Activated T-helper 9 cell treated with anti-CD3 and anti-CD28 coated beads, Interleukin-2, amount 50 U/mL, for 16 hours (primary cell): ENCODE results near the gene TDRD10.
"Not testable (repeated sequence)": the region's sequence is repeated elsewhere in the genome, so short reads cannot be mapped to it uniquely, and the experiment has no call there.

Experiments used
- DNase-seq: peaks from one replicate; pipeline ENCODE4 v3.0.0-alpha.2; 2020; ENCODE audit warnings: low read depth

Gene TDRD10

DNA sequence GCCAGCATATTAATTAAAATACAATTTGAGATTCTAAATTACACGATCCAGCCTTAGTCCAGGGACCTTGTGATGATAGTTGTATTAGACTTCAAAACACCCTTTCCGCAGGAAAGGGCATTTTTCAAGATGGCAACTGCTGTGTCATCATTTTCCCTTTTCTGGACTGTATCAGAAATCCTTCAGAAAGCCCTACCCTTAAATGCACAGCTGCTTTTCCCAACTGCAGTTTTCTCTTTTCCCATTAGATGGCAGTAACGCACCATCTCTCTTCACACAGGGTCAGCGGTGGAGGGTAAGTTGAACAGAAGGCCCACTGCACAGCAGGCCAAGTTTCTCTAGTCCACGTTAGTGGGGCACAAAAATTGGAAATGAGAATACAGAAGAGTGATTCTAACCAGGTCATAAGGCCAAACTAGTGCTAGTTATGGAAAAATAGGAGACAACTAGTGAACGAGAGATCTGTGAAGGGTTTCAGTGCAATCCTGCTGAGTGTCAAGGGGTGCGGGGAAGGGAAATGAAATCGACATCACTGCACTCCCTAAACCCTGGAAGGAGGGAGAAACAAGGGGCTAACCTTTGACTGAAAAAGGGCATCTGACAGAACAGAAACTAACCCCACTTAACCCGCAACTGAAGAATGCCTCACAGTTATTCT lies 22.1 kb upstream of the TDRD10 start:
- DNase-seq, result no peak

DNA sequence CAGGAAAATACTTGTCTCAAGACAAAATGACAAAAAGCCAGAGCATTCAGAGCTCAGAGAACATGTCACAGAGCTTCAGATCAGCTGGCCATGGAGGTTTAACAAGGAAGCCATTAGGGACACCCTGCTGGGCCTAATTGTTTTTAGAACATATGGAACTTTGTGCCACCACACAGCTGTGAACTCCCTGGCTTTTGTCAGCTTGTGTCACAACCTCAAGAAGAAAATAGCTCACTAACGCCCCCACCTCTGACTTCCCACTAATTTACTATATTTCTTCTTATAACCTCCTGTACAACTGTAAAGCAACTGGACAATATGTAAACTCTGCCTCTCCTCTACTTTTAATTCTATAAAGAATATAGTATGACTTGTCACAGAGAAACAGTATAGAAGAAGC lies 21.0 kb upstream of the TDRD10 start:
- DNase-seq, result no peak

DNA sequence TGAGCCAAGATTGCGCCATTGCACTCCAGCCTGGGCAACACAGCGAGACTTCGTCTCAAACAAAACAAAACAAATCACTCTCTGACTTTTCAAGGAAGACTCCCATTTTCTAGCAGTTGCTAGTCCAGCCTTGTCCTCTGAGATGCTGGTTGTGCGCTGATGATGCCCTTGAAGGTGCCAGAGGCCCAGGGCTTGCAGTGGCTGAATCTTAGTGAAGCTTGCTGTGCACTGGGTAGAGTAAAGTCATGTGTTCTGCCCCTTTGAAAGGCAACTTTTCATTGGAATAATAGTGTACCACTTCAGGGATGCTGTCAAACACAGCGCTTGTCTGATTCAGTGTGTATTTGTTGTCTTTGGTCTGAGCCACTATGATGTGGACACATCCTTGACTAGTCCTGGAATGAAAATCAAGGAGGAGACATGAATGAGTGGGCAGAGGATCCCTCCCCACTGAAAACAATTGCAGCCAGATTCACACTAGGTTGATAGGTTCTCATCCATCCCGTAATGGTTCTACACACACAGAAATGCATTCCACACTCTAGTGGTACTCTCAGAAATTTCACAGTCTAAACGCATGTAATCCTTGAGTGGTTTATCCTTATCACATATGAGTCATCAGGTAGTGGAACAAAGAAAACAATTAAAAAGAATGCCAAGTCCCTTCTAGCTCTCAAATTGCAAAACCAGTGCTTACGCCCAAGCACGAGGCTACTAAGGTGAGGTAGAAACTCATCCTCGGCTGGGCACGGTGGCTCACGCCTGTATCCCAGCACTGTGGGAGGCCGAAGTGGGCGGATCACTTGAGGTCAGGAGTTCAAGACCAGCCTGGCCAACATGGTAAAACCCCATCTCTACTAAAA lies 17.8 kb upstream of the TDRD10 start:
- DNase-seq, result no peak

DNA sequence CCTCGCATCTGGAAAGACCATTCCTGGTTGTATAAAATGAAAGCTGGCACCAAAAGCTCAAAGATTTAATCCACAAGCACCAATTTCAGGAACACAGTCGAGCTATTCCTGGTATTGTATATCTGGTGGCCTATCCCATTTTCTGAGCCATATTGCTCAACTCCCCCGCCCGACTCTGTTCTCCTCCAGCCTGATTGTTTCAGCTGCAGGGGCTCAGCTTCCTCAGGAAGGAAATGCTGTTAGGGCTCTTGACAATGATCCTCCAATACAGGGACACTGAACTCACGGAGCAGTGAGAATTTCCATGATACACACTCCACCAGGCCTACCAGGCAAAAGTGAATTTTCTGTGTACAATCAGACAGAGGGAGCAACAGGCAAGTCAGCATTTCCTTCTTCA lies 16.9 kb upstream of the TDRD10 start:
- DNase-seq, result no peak

DNA sequence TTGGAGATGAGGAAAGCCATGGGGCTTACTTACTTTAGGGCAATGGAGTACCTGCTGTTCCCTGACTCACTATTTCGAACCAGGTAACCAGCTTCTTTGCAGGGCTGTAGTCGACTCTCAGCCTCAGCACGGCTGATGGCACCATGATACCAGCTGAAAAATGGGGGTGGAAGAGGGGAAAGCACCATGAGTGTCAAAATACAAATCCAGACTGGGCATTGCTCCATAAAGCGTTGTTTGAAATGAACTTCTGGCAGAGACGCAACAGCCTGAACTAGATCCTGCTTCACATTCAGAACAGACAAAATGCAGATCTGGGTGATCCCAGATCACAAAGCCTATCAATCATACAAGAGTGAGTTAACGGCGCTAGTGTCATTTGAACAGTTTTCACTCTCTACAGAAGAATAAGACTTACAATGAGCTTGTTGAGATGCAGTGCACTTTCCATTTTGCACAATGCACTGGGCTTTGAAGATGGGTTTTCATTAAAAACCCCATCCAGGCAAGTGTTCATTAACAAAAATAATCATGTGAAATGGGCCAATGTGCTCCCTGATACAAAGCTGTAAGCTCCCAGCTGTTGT lies 16.0 kb upstream of the TDRD10 start:
- DNase-seq, result no peak

DNA sequence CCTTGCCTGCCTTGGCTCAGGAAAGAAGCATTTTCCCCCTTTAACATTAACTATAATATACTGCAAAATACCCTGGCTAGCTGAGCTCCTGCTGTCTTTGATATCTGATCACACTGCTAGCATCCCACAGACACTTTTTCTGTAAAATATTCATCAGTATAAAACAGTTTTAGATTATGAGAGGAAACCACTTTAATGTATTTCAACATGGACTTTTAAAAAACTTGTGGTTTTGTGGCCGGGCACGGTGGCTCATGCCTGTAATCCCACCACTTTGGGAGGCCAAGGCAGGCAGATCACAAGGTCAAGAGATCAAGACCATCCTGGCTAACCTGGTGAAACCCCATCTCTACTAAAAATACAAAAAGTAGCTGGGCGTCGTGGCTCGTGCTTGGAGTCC lies 15.3 kb upstream of the TDRD10 start:
- DNase-seq, result not testable (repeated sequence)

DNA sequence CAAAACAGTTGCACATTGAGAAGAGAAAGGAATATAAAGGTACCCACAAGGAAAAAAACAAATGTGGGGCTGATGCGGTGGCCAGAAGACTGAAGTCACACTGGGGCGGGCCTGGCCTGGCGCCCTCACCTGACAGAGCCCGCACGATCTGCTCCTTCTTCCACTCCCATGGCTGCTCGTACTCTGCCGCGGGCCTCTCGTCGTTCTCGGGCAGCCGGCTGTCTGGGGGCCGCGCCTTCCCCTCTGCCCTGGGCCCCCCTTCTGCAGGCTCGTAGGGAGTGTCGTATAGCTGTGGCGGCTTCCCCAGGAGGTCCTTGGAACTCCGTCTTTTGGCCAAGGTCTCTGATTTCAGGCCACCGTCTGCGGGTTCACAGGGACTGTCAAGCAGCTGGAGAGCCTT lies 13.1 kb upstream of the TDRD10 start:
- no peak for DNase-seq

DNA sequence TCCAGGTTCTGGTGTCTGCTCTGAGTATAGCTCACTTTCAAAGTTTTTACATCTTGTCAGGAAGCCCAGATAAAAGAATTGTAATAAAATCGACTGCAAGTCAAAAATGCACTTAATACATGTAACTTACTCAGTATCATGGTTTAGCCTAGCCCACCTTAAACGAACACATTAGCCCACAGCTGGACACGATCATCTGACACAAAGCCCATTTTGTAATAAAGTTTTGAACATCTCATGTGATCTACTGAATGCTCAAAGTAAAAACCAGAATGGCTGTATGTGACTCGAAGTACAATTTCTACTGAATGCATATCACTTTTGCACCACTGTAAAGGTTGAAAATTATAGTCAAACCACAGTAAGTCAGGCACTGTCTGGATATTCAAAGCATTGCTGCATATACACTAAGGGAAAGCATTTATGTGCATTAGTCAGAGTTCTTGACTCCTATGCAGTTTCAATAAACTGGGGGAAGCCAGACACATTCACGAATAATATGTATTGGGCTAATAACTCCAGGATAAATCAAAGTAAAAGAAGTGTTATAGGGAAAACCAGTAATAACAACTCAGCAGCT lies 12.2 kb upstream of the TDRD10 start:
- DNase-seq, result no peak

DNA sequence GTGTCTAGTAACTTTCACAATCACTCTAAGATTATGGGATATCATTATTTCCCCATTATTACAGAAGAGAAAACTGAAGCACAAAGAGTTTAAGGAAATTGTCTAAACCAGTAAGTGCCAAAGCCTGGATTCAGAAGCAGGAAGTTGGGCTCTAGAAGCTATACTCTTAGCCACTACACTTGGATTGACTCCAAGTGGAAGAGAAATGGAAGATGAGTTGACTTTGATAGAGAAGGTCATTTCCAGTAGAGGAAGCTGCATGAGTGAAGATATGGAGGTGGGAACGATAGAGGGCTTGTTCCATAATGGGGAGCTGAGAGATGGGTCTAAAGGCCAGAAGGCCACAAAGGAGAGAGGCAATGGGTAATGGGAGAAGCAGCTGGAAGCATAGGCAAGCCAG lies 11.7 kb upstream of the TDRD10 start:
- DNase-seq, result no peak

DNA sequence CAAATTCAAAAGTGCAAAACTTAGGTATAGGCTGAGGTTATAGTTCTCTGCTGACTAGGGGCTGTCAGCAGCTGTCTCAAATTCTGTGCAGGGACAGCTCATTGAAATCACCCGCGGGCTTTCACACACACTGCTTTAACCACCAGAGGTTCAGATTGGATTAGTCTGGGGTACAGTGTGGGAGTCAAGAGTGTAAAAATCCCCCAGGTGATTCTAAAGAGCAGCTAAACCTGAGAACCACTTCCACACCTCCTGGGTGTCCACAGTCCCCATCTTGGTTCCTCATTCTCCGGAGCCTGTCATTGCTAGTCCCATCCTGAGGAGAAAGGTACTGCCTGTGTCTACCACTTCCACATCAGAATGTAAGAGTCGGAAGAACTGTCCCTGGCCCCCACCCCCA lies 9.9 kb upstream of the TDRD10 start:
- DNase-seq, result no peak

DNA sequence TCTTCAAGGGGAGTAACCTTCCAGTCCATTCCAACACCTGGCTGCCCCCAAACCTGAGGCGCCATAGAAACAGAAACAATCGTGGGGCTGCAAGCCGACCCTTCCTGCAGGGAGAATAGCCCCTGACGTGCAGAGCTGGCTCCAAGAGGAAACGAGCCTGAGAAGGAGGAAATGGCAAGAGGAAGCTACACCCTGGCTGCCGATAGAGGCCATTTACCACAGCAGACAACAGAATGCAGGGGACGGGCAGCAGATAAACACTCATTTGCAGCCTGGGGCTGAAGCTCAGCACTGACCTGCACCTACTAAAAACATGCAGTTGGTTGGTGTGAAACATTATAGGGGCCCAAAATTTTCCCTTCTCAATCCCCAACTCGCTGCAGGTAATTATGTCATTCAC lies 8.7 kb upstream of the TDRD10 start:
- DNase-seq, result no peak

DNA sequence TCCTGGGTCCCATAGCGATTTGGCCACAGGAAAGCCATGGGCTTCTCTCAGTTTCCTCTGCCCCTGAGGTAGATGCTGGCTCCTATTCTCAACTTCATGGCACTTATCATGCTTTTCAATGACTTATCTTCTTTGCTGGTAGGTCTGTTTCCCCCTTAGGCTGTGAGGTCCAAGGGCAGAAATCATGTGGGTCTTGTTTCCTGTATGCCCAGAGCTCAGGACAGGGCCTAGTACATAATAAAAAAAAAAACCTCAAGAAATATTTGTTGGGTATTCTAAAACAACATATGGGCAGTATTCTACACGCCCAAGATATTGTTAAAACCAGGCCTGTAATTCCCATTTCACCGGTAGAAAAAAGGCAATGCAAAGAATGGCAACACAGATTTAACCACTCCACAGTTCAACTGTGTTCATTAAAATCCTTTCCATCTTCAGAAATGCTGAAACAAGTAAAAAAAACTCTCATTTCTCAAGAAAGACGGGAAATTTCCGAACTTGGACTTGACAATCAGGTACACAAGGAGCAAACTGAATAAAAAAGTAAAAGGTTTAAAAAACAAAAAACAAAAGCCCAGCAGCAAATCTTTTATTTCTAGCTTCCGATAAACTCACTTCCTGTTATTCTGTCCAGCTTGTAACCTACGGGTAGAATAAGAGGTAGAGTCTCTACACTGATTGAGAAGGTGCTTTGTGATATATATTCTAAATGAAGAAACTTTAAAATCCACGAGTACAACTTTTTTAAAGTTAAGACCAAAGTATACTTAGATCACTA lies 6.3 kb upstream of the TDRD10 start:
- no peak for DNase-seq

DNA sequence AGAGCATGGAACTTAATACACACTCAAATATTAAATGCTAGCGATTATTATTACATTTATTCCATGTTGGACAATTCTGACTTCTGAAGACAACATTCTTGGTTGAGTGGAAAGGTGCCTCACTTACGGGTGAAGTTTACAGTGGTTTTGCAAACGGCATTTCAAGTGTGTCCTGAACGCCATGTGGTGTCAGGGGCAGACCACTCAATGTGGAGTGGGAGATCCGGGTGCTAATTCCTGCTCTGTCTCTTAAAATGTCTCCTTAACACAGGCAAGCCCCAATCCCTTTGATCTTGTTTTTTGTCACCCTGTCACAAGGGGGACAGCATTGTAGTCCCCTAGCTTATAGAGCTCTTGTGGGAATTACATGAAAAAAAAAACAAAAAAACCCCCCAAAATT lies 5.6 kb upstream of the TDRD10 start:
- no peak for DNase-seq

DNA sequence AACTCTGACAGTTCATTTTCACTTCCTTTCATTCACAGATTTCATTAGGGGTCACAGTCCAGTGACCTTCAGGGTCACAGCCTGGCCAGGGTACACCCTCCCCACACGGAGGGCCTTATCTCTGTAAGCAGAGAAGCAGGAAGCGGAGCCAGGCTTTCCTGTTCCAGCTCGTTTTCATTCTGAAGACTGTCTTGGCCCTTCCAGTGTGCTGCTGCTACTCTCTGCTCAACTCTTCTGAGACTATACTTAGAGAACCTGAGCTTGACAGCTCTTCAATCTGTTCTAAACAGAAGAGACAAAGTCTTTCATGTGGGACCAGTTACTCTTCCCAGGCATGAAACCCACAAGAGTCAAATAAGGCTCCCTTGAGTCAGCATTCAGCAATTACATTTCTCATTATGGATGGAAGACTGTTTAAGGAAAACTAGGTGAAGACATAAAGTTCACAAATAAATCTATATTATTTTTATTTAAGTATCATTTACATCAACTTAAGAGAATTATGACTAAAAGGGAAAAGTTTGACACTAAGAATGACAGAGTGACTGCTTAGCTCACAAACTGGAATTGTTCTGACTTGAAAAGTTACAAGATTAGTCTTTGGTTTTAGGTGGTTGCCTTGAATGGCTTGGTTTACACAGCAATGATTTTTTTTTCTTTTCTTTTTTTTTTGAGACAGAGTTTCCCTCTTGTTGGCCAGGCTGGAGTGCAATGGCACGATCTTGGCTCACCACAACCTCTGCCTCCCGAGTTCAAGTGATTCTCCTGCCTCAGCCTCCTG lies 4.8 kb upstream of the TDRD10 start:
- no peak for DNase-seq

DNA sequence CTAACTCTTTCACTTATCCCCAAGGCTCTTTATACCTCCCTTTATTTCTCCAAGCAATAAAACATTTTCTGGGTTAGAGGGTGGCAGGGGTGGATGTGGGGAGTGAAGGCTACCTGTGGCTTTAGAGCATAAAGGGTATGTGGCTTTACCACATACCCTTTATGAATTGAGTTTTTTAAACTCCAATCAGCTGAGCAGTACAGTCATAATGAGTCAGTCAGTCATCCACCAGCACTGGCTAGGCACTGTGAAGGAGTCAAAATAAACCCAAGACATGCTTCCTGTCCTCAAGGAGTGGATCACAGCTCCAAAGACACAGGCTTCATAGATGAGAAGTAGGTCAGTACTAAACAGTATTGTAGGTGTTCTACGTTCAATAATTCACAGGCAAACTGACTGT lies 2.6 kb upstream of the TDRD10 start:
- no peak for DNase-seq

DNA sequence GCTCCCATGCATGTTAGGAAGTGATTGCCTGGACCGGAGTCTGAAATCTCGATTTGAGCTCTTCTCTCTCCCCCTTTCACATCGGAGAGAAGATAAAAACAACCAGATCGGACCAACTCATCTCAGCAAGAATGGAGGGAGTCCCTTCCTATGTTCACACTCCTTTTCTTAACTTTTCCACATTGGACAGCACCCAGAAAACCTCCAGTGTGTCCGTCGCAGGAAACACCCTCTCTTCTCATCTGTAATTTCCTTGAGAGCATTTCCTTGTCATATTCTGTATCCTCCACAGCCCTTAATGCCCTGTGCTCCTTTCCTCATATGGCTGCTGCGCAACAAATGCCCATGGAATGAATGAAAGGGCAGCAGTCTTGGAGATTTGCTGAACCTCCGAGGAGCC lies 1.5 kb upstream of the TDRD10 start:
- no peak for DNase-seq

DNA sequence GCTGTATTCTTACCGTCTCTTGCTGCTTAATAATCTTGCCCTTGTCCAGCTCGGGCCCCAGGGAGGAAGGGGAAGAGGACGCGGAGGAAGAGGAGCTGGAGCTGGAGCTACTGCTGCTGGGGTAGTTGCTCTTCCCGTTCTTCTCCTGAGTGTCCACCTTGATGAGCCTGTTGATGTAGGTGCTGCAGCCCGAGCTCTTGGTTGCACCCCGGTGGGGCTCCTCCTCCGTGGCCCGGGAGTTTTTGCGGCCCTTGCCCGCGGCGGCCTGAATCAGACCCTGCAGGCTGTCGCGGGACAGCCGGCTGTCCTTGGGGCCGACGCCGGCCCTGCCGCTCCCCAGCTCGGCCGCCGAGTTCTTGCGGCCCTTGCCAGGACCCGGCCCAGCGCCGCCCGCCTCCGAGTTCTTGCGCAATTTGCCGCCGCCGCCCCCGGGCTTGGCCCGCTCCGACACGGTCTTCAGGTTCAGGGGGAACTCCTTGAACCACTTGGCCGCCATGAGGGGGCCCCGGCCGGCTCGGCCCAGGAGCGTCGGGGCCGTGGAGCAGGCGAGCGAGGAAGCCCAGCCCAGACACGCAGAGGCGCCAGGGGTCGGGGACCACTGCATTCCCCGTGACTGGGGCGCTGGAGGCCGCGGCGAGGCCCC lies 475 bp upstream of the TDRD10 start:
- no peak for DNase-seq

DNA sequence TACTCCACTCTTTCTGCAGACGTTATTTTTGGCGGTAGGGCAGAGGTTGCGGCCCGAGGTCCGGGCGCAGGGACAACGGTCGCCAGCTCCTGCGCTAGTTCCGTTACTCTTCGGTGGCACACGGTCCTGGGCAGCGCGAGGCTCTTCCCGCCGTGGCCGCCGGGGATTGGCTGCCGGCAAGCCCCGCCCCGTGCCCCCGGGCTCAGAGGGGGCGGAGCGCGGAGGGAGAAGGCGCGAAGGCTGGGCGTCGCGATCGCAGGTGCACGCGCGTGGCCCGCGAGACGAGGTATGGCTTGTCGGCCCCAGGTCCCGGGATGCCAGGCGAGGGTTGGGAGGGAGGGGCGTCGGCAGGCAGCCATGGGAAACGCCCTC lies 711 bp downstream of the TDRD10 start:
- DNase-seq, result no peak

DNA sequence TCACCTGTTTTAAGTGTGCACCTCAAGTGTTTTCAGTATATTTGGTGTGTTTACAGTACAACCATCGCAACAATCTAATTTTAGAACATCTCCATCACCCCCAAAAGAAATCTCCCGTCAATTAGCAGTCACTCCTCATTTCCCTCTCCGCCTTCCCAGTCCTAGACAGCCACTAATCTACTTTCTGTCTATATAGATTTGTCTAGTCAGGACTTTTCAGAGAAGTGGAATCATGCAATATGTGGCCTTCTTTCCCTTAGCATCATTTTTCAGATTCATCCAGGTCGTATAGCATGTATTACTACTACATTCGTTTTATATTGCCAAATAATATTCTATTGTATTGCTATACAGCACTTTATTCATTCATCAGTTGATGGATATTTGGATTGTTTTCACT lies 1.9 kb downstream of the TDRD10 start:
- no peak for DNase-seq

DNA sequence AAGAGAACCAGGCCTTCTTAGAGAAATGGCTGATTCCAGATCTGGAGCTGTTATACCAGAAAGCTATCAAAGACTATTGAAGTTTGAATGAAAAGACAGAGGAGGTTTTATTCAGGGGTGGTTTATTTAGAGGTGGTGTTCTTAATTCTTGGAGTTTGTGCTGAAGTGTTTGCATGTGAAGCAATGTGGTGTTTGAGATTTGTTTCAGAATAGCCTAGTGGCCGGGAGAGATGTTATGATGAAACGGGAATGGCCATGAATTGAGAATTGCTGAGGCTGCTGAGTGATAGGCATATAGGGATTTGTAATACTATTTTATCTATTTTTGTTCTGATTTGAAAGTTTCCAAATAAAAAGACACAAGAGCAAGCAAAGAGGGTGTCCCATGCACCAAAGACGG lies 10.7 kb downstream of the TDRD10 start:
- DNase-seq, result no peak

DNA sequence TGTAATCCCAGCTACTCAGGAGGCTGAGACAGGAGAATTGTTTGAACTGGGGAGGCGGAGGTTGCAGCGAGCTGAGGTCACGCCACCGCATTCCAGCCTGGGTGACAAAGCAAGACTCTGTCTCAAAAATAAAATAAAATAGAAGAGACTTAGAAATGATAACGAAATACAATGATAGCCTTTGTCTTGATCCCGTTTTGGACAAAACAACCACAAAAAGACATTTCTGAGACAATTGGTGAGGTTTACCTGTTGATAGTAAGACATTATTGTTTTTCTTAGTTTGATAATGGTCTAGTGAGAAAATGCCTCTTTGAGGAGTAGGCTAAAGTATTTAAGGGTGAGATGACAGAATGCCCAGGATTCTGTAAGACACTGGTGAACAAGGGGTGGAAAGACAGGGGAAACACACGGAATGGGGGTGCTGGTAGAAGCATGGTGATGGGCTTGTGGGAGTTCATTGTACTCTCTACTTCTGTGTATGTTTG lies 12.1 kb downstream of the TDRD10 start:
- DNase-seq, result no peak
